GM19452 (cell line): ENCODE measurements around the gene JAKMIP1.

ENCODE experiments used
- ATAC-seq: cut with Tn5 transposase; IDR thresholded peaks from one replicate; pipeline ENCODE4 v1.9.1; 2021; ENCODE audit not compliant: unreplicated experiment

Gene JAKMIP1

GRCh38 chr4:6183740-6184139 is 16.6 kb downstream of the JAKMIP1 start:
- ATAC-seq, result peak; percentile 30

- ATAC-seq, result no peak
These were observed 17.7 kb downstream of the JAKMIP1 start for GRCh38 chr4:6182376-6183280.

GRCh38 chr4:6180841-6181631 is 19.3 kb downstream of the JAKMIP1 start:
- ATAC-seq, result peak; percentile 86

GRCh38 chr4:6179362-6179761 is 21.0 kb downstream of the JAKMIP1 start:
- no peak for ATAC-seq

- ATAC-seq, result no peak
These were observed 21.6 kb downstream of the JAKMIP1 start for GRCh38 chr4:6178757-6179156.

- ATAC-seq, result no peak
These were observed 22.7 kb downstream of the JAKMIP1 start for GRCh38 chr4:6177587-6178197.

- no peak for ATAC-seq
These were observed 24.9 kb downstream of the JAKMIP1 start for GRCh38 chr4:6175426-6175825.

- no peak for ATAC-seq
These were observed 27.5 kb downstream of the JAKMIP1 start for GRCh38 chr4:6172927-6173200.

GRCh38 chr4:6172093-6172926 is 28.0 kb downstream of the JAKMIP1 start:
- no peak for ATAC-seq

- no peak for ATAC-seq
These were observed 31.1 kb downstream of the JAKMIP1 start for GRCh38 chr4:6169239-6169638.

- no peak for ATAC-seq
These were observed 34.6 kb downstream of the JAKMIP1 start for GRCh38 chr4:6165766-6166165.

- no peak for ATAC-seq
These were observed 37.5 kb downstream of the JAKMIP1 start for GRCh38 chr4:6162885-6163284.

GRCh38 chr4:6161921-6162464 is 38.4 kb downstream of the JAKMIP1 start:
- ATAC-seq, result no peak

- ATAC-seq, result no peak
These were observed 39.8 kb downstream of the JAKMIP1 start for GRCh38 chr4:6160536-6160935.

GRCh38 chr4:6157926-6158325 is 42.4 kb downstream of the JAKMIP1 start:
- ATAC-seq, result no peak

GRCh38 chr4:6155996-6156750 is 44.2 kb downstream of the JAKMIP1 start:
- ATAC-seq, result no peak

- no peak for ATAC-seq
These were observed 45.5 kb downstream of the JAKMIP1 start for GRCh38 chr4:6154875-6155274.

GRCh38 chr4:6153874-6154273 is 46.5 kb downstream of the JAKMIP1 start:
- ATAC-seq, result no peak

GRCh38 chr4:6152869-6153705 is 47.3 kb downstream of the JAKMIP1 start:
- no peak for ATAC-seq
